Ishikawa (cell line): ENCODE data around the gene ATP8A2.

Source experiments
- CEBPB ChIP-seq: IDR thresholded peaks from 2 replicates; pipeline ENCODE4 v1.6.1; 2012
- CREB1 ChIP-seq: IDR thresholded peaks from 2 replicates; pipeline ENCODE4 v1.6.1; 2012; ENCODE audit warnings: low read depth
- EGR1 ChIP-seq: IDR thresholded peaks from 2 replicates; pipeline ENCODE4 v1.6.1; 2012
- EP300 ChIP-seq: IDR thresholded peaks from 2 replicates; pipeline ENCODE4 v1.6.1; 2012; ENCODE audit warnings: borderline replicate concordance
- FOXM1 ChIP-seq: IDR thresholded peaks from 2 replicates; pipeline ENCODE4 v1.6.1; 2012; ENCODE audit warnings: low read depth, borderline replicate concordance
- NFIC ChIP-seq: IDR thresholded peaks from 2 replicates; pipeline ENCODE4 v1.6.1; 2012
- RAD21 ChIP-seq: IDR thresholded peaks from 2 replicates; pipeline ENCODE4 v1.6.1; 2012; ENCODE audit warnings: low read depth
- TAF1 ChIP-seq: IDR thresholded peaks from 2 replicates; pipeline ENCODE4 v1.6.1; 2012; ENCODE audit warnings: low read depth, mild to moderate bottlenecking
- TCF12 ChIP-seq: IDR thresholded peaks from 2 replicates; pipeline ENCODE4 v1.6.1; 2012; ENCODE audit warnings: low read depth
- TEAD4 ChIP-seq: IDR thresholded peaks from 2 replicates; pipeline ENCODE4 v1.6.1; 2012
- YY1 ChIP-seq: IDR thresholded peaks from 2 replicates; pipeline ENCODE4 v1.6.1; 2012; ENCODE audit warnings: low read depth
- ZBTB7A ChIP-seq: IDR thresholded peaks from 2 replicates; pipeline ENCODE4 v1.6.1; 2012; ENCODE audit warnings: low read depth
- TF ChIP-seq, protein P1 (sequence below): IDR thresholded peaks from 2 replicates; pipeline ENCODE4 v1.6.1; 2012
- TF ChIP-seq, protein P2 (sequence below): IDR thresholded peaks from 2 replicates; pipeline ENCODE4 v1.6.1; 2012; ENCODE audit warnings: low read depth, mild to moderate bottlenecking
- TF ChIP-seq, protein P3 (sequence below): IDR thresholded peaks from 2 replicates; pipeline ENCODE4 v1.6.1; 2012

The ATP8A2 gene

DNA sequence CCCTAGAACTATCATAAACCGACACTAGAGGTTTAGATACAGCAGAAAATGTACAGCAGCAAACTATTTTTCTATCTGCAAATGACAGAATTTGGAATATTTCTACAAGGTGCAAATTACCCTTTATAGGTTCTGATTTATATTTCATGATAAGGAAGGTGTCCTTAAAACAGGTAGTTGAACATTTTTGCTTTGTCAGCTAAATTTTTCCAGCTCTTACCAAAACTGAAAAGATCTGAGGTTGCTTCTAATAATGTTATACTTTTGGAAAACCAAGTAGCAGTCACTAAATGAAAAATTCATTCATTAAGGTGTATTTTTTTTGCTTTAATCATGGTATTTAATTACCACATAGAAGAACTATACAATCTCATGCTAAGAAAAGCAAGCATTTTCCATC is 671.0 kb downstream of the ATP8A2 start:
- TF ChIP-seq EP300 (no peak), TEAD4 (no peak), FOXM1 (no peak), TCF12 (no peak), NFIC (no peak), RAD21 (no peak), CEBPB (no peak), TAF1 (no peak), EGR1 (no peak), YY1 (no peak), ZBTB7A (no peak), CREB1 (no peak)
- TF ChIP-seq, protein P1, sequence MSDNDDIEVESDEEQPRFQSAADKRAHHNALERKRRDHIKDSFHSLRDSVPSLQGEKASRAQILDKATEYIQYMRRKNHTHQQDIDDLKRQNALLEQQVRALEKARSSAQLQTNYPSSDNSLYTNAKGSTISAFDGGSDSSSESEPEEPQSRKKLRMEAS, result no peak
- TF ChIP-seq, protein P2, sequence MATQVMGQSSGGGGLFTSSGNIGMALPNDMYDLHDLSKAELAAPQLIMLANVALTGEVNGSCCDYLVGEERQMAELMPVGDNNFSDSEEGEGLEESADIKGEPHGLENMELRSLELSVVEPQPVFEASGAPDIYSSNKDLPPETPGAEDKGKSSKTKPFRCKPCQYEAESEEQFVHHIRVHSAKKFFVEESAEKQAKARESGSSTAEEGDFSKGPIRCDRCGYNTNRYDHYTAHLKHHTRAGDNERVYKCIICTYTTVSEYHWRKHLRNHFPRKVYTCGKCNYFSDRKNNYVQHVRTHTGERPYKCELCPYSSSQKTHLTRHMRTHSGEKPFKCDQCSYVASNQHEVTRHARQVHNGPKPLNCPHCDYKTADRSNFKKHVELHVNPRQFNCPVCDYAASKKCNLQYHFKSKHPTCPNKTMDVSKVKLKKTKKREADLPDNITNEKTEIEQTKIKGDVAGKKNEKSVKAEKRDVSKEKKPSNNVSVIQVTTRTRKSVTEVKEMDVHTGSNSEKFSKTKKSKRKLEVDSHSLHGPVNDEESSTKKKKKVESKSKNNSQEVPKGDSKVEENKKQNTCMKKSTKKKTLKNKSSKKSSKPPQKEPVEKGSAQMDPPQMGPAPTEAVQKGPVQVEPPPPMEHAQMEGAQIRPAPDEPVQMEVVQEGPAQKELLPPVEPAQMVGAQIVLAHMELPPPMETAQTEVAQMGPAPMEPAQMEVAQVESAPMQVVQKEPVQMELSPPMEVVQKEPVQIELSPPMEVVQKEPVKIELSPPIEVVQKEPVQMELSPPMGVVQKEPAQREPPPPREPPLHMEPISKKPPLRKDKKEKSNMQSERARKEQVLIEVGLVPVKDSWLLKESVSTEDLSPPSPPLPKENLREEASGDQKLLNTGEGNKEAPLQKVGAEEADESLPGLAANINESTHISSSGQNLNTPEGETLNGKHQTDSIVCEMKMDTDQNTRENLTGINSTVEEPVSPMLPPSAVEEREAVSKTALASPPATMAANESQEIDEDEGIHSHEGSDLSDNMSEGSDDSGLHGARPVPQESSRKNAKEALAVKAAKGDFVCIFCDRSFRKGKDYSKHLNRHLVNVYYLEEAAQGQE, result no peak
- TF ChIP-seq, protein P3, sequence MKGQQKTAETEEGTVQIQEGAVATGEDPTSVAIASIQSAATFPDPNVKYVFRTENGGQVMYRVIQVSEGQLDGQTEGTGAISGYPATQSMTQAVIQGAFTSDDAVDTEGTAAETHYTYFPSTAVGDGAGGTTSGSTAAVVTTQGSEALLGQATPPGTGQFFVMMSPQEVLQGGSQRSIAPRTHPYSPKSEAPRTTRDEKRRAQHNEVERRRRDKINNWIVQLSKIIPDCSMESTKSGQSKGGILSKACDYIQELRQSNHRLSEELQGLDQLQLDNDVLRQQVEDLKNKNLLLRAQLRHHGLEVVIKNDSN, result no peak

DNA sequence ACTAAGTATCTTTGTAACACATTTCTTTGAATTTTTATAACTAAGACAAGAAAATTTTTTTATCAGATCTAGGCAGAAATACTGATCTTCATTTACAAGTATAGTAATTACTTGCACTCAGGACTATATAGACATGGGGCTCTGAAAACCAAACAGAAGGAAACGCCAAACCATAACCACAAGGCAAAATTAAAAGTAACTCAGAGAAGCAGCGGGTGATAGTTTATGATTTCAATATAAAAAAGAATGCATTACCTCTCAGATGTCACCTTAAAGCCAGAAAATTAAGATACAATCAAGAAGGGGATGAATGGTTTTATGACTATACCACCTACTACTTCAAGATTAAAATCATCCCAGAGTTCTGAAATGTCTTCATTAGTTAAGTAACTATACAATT is 673.4 kb downstream of the ATP8A2 start:
- TF ChIP-seq CREB1 (no peak), CEBPB (no peak), RAD21 (no peak), FOXM1 (no peak), TEAD4 (no peak), TCF12 (no peak), NFIC (no peak), TAF1 (no peak)
- TF ChIP-seq, protein P2, result no peak

DNA sequence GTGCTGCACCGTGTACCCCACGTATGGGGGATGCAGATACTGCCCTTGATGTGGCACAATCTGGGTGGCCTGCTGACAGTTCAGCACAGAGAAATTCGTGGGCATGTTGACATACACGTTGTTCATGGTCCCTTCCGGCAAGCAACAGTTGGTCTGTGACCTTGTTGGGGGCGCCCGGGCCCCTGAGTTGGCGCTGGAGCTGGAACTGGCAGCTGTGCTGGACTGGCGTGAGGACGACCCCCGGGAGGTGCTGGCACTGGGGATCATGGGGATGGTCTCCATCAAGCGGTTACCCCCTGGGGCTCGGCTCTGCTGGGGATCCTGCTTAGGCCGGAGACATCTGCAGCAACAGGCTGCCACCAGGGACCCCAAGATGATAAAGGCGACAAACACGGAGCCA is 674.9 kb downstream of the ATP8A2 start:
- no peak for TF ChIP-seq FOXM1
- TF ChIP-seq, protein P3, result no peak
- TF ChIP-seq NFIC, result no peak
- no peak for TF ChIP-seq EGR1
- TF ChIP-seq TCF12, result no peak
- no peak for TF ChIP-seq TAF1
- TF ChIP-seq ZBTB7A, result no peak
- no peak for TF ChIP-seq CEBPB
- TF ChIP-seq, protein P1, result no peak
- no peak for TF ChIP-seq TEAD4

DNA sequence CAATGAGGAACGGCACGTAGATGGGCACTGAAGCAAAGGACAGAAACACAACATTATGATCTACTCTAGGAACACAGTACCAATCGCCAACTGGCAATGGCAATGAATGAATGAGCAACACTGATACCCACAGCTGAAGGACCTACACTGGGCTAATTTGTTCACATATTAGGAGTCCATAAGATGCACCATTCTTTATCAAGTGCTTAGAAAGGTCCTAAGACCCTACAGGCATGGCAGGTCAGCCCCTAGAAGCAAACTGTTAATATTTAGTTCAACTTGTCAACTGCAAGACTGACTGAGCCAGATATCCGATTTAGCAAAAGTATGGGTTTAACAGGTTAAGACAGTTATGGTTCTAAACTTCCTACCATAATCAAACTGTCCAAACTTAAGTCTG is 675.3 kb downstream of the ATP8A2 start:
- TF ChIP-seq, protein P3, result no peak
- TF ChIP-seq NFIC (no peak), CEBPB (no peak), TEAD4 (no peak), TCF12 (no peak), EP300 (no peak), CREB1 (no peak), EGR1 (no peak), YY1 (no peak), ZBTB7A (no peak), FOXM1 (no peak), RAD21 (no peak), TAF1 (no peak)
- TF ChIP-seq, protein P1, result no peak
- TF ChIP-seq, protein P2, result no peak
